ENCODE data around the gene TSPYL6. TPM values are rescaled to one million over a fixed set of nuclear protein-coding genes. Genes with fewer than 3 reads are reported as not detected.
"Not testable (repeated sequence)": the region's sequence is repeated elsewhere in the genome, so short reads cannot be mapped to it uniquely, and the experiment has no call there.

The TSPYL6 gene
- total RNA-seq: not detected in 2 replicates

DNA sequence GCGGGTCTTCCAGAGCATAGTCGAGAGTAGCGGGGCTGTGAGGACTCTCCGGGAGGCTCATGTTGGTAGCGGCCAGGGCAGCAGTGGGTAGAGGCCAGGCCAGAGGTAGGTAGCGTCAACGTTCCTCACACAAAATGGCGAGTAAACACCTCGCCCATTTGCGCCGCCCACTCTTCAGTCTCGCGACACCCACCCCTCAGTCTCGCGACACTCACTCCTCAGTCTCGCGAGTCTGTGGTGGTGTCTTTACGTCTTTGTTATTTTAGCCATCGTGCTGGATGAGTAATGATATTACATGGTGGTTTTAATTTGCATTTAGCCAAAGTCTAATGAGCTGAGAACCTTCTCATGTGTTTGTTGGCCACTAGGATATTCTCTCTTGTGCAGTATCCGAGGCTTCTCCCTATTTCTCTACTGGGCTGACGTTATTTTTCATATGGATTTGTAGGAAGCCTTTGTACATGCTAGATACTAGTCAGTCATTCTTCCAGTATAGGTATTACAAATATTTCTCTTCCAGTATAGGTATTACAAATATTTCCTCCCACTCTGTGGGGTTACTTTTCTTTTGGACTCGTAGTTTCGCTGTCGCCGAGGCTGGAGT, at the start of gene TSPYL6:
Gene TSPYL6, minus strand, starts transcription at position 139 of the 604 bp plus-strand sequence. Its CDS starts 78 bp downstream, at position 61.
- intact Hi-C loops (cut with micrococcal nuclease): no loop called here

DNA sequence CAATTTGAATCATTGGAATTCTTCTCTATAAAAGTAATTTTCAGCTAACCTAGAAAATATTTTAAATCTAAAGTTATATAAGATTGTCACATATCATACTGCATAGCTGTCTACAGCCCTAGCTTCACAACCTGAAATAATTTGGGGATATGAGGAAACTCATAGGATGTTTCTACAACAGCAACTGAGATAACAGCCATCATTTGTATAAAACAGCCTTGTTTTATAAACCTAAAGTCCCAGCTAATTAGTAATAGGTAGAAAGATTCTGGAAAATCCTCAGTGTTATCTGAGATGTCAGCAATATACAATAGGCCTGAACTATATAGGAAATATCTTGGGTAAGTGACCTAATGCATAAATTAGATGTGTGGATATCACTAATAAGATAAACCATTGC, 47.6 kb upstream of the TSPYL6 start:
- intact Hi-C loops (cut with micrococcal nuclease): no loop called here

DNA sequence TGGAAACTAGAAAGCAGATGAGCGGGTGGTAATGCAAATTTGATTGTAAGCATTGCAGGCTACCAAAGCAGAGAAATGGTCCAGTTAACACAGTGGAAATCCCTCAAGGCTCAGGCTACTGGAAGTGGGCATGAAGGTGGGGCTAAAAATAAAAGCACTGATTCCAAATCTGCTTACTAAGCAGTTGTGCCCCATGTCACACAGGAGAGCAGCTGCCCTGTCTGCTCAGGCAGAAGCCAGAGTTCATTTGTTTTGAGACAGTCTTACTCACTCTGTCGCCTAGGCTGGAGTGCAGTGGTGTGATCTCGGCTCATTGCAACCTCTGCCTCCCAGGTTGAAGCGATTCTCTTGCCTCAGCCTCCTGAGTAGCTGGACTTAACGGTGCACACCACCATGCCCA, 42.5 kb upstream of the TSPYL6 start:
- intact Hi-C loops (cut with micrococcal nuclease): no loop called here

- intact Hi-C loops (cut with micrococcal nuclease): no loop called here
These were observed 39.9 kb upstream of the TSPYL6 start for GRCh38 chr2:54295911-54296310.

- intact Hi-C loops (cut with micrococcal nuclease): not testable (repeated sequence)
These were observed 38.6 kb upstream of the TSPYL6 start for GRCh38 chr2:54294665-54295064.

DNA sequence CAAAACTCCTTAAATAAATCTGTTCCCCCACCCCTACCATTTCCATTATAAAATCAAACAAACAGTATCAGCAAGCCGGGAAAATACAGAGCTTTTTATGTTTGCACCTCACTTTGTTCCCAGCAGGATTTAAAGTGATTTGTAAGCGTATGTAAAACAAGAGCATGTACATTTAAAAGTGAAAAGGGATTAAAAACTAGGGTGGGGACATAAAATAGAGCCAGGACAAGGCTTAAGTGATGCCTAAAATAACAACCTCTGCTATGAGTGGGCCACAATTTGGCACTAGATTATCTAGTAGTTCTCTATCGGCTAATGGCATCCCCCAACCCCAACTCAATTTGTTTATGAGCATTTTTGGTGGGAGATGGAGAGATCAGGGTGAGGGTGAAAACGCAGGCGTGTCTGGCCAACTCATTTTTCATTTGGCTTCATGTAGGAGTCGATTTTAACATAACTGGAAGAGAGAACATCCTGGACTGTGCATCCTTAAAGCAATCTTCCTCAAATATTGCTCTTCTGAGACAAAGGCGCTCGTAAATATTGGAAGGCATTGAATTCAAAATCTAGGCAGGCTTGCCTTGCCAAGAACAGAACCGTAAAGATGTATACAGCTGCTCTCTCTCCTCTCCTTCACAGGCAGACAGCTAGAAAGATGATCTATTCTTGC, 34.5 kb upstream of the TSPYL6 start:
- intact Hi-C loops (cut with micrococcal nuclease): no loop called here

DNA sequence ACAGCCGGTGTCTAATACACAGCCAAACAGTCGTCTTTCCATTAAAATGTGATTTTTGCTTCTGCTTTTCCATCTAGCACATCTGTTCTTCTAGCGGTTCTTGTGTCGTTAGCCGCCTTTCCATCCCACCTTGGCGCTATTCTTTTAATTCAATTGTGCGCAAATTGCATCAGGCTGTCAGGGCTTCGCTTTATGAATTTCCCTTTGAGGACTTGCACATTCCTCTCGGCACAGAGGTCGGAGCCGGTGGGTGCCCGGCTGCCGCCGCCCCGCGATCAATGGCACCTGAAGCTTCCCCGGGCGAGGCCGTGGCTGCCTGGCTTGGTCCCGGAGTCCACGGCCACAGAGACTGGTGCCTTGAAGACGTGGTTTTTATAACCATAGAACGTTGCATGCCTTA, 33.9 kb upstream of the TSPYL6 start:
- intact Hi-C loops (cut with micrococcal nuclease): no loop called here

DNA sequence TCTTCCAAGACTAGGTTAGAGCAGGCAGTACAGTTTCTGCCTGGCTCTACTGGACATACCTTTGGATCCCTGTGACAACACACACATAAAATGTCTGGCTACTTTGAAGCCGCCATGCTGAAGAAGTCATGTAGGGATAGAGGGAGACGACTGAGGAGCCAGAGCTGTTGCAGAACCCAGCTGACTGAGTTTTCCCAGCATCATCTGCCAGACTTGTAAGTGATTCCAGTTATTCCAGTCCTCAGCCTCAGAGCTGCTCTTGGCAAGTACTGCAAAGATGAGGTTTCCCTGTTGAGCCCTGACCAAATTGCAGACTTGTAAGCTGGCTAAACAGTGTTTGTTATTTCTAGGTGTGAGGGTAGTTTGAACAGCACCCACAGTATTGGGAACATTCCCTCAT, 31.5 kb upstream of the TSPYL6 start:
- intact Hi-C loops (cut with micrococcal nuclease): no loop called here

DNA sequence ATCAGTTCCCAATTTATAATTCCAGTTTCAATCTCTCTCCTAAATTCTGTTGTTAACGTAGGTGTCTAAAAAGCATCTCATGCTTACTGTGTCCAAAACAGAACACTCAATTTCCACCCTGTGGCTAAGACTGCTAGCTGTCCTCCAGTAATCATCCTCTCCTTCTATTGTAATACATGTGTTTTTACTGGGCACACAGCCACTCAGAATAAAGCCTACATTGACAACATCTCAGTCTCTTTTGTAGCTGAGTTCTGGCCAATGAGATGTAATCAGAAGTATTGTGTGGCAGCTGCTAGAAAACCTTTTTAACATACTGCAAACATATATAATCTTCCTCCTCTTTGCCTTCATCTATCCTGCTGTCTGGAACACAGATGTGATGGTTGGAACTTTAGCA, 29.4 kb upstream of the TSPYL6 start:
- intact Hi-C loops (cut with micrococcal nuclease): no loop called here

GRCh38 chr2:54284826-54285225, 28.8 kb upstream of the TSPYL6 start:
- intact Hi-C loops (cut with micrococcal nuclease): no loop called here

GRCh38 chr2:54279385-54279784, 23.4 kb upstream of the TSPYL6 start:
- intact Hi-C loops (cut with micrococcal nuclease): no loop called here

- intact Hi-C loops (cut with micrococcal nuclease): no loop called here
These were observed 19.5 kb upstream of the TSPYL6 start for GRCh38 chr2:54275541-54275940.

DNA sequence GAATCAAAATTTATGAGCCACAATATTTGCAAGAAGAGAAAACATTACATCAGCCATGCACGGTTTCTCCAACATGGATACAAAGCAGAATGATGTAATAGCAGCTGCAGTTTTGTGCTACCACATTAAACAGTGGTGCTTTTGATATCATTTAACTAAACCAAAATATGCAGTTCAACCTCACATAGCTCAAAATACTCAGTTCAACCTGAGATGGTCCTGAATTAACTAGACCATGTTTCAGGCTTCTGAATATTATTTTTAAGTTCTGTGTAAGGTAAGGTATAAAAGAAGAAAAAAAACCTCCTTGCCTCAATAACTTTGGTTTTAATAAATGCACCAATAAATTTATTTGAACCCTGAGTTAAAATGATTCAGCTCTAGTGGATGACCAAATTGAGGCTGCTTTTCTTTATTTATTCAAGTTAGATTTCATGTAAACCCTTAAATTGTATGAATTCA, 18.8 kb upstream of the TSPYL6 start:
- intact Hi-C loops (cut with micrococcal nuclease): no loop called here

DNA sequence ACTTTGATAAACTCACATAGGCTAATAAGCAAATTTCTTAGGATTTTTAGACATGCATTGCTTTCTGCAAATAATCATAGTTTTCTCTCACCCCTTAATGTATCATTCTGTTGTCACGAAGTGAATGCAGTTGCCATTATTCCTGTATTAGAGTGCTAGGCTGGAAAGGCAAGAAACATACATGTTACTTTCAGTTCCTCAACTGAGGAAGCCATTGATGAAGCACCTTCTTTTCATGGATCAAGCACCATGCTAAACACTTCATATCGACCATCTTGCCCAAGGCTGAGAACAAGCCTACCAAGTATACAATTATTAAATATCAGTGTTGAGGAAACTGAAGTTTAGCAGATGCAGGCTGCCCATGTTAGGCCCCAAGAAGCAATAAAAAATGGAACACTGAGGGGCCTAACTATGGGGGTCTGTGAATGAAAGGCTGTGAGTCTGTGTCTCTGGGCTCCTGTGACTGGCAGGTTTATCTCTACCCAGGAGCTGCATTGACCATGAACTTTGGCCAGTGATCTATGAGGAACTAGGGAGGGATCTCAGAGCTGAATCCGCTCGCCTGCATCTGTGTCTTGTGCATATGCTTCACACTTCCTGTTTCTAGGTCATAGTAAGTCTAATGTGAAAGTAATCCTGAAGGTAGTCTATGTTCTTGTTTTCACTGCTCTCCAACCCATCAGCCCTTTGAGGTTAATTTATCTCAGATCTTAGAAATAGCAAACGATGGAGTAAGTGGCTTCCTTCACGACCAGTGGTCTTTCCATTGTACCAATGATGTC, 16.0 kb upstream of the TSPYL6 start:
- intact Hi-C loops (cut with micrococcal nuclease): no loop called here

GRCh38 chr2:54271189-54271588, 15.2 kb upstream of the TSPYL6 start:
- intact Hi-C loops (cut with micrococcal nuclease): no loop called here

GRCh38 chr2:54267577-54267976, 11.5 kb upstream of the TSPYL6 start:
- intact Hi-C loops (cut with micrococcal nuclease): no loop called here

DNA sequence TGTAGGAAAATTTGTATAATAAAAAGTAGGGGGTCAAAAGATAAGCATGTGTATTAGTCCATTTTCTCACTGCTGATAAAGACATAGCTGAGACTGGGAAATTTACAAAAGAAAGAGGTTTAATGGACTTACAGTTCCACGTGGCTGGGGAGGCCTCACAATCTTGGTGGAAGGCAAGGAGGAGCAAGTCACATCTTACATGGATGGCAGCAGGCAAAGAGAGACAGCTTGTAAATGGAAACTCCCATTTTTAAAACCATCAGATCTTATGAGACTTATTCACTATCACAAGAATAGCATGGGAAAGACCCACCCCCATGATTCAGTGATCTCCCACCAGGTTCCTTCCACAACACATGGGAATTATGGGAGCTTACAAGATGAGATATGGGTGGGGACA, 9.1 kb upstream of the TSPYL6 start:
- intact Hi-C loops (cut with micrococcal nuclease): not testable (repeated sequence)

DNA sequence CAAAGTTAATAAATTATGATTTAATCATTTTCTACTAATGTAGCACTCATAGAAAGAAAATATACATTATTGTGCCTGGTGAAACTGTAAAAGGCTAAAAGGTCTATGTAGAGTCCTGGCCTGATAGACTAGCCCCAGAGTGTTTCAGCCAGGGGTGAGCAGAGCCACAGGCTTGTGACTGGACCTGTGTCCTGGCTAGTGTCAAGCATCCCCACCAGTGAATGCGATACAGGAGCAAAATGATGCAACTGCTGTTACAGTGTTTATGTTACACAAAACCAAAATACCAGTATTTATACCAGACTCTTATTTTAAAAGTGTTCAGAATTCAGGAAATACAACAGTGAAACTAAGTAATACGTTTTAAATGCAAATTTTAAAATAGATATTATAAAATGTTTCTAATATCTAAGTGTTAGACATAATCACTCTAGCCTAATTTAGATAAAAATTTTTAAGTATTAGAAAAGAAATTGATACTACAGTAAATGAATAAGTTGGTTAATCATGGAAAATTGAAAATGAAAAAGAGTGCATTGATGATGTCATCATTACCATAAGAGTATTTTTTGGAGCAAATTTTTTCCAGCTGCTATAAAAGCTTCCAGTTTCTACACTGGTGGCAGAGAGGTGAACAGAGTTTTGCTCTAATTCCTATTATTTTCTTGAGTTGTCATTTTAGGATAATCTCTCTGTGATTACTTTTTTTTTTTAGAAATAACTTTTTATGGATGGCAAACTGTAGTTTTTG, 6.2 kb upstream of the TSPYL6 start:
- intact Hi-C loops (cut with micrococcal nuclease): no loop called here

DNA sequence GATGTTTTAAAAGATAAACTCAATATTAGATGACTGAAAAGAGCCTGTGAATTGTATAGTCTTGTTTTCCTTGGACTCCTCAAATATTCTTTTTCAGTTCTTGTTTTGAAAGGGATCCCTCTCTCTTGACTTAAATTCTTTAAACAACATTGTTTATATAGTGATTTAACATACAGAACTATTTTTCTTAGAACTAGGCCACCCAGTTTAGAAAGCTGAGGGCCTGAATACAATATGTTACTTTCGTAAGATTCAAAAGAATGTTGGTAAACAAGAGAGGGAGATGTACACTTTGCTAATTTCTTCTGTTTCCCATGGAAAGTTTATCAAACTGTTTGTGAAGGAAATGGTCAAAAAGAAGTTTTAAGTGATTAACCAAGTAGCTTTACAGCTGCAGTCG, 5.5 kb upstream of the TSPYL6 start:
- intact Hi-C loops (cut with micrococcal nuclease): no loop called here

- intact Hi-C loops (cut with micrococcal nuclease): no loop called here
These were observed 4.2 kb upstream of the TSPYL6 start for GRCh38 chr2:54260241-54260595.

- intact Hi-C loops (cut with micrococcal nuclease): no loop called here
These were observed 3.6 kb upstream of the TSPYL6 start for GRCh38 chr2:54259413-54260240.

Data from T-helper 2 cell treated with Interferon-gamma antibody and Interleukin-4, amounts not matched to agents 100 ng/mL and 5 ng/mL, for 36 hours (primary cell).